Rectal smooth muscle tissue (tissue), 1 donor: ENCODE measurements around the gene NUMB.

Experiments used
- H3K27ac ChIP-seq: one replicate; pipeline ENCODE4 v1.7.0; 2013; ENCODE audit warnings: low read depth, low read length, inconsistent platforms
- H3K27me3 ChIP-seq: one replicate; pipeline ENCODE4 v1.7.0; 2013; ENCODE audit warnings: low read length; ENCODE audit not compliant: control insufficient read depth, insufficient read depth
- H3K36me3 ChIP-seq: one replicate; pipeline ENCODE4 v1.7.0; 2013; ENCODE audit warnings: low read length; ENCODE audit not compliant: control insufficient read depth, insufficient read depth
- H3K4me1 ChIP-seq: one replicate; pipeline ENCODE4 v1.7.0; 2013; ENCODE audit warnings: low read length; ENCODE audit not compliant: control insufficient read depth, insufficient read depth
- H3K4me3 ChIP-seq: one replicate; pipeline ENCODE4 v1.7.0; 2013; ENCODE audit warnings: low read length
- H3K9ac ChIP-seq: one replicate; pipeline ENCODE4 v1.7.0; 2013; ENCODE audit warnings: low read length

NUMB gene

GRCh38 chr14:73265721-73266046 is 192.7 kb downstream of the NUMB start:
- Histone ChIP-seq H3K4me1 (peaks cover 5% of the 10 kb centered on the region), H3K27ac (no peak overlapping the region), H3K27me3 (no peaks in the 10 kb centered on the region), H3K9ac (no peak overlapping the region), H3K4me3 (no peak overlapping the region), H3K36me3 (no peaks in the 10 kb centered on the region)

- Histone ChIP-seq H3K36me3 (no peaks in the 10 kb centered on the region), H3K27ac (no peak overlapping the region)
These were observed 193.2 kb downstream of the NUMB start for GRCh38 chr14:73264885-73265720.

GRCh38 chr14:73264080-73264884 is 194.1 kb downstream of the NUMB start:
- Histone ChIP-seq H3K36me3 (no peaks in the 10 kb centered on the region), H3K4me1 (no peaks in the 10 kb centered on the region), H3K4me3 (no peak overlapping the region), H3K27ac (no peak overlapping the region), H3K27me3 (no peaks in the 10 kb centered on the region), H3K9ac (no peak overlapping the region)

More at GRCh38 chr14:73264885-73265720, 193.2 kb downstream of the NUMB start:
- no peak overlapping the region for H3K4me3 ChIP-seq
- H3K4me1 ChIP-seq, result peaks cover 5% of the 10 kb centered on the region
- H3K9ac ChIP-seq, result no peak overlapping the region
- no peaks in the 10 kb centered on the region for H3K27me3 ChIP-seq

GRCh38 chr14:73263606-73264005 is 194.7 kb downstream of the NUMB start:
- H3K27ac ChIP-seq, result no peak overlapping the region
- no peaks in the 10 kb centered on the region for H3K4me1 ChIP-seq
- H3K4me3 ChIP-seq, result no peak overlapping the region
- no peak overlapping the region for H3K9ac ChIP-seq
- H3K27me3 ChIP-seq, result no peaks in the 10 kb centered on the region
- H3K36me3 ChIP-seq, result no peaks in the 10 kb centered on the region

- H3K27ac ChIP-seq, result no peak overlapping the region
- H3K4me1 ChIP-seq, result no peaks in the 10 kb centered on the region
- no peak overlapping the region for H3K9ac ChIP-seq
- no peak overlapping the region for H3K4me3 ChIP-seq
- H3K27me3 ChIP-seq, result no peaks in the 10 kb centered on the region
- no peaks in the 10 kb centered on the region for H3K36me3 ChIP-seq
These were observed 195.7 kb downstream of the NUMB start for GRCh38 chr14:73262427-73263183.

- H3K27ac ChIP-seq, result no peak overlapping the region
- H3K27me3 ChIP-seq, result no peaks in the 10 kb centered on the region
- no peaks in the 10 kb centered on the region for H3K4me1 ChIP-seq
- no peaks in the 10 kb centered on the region for H3K36me3 ChIP-seq
- H3K4me3 ChIP-seq, result no peak overlapping the region
- H3K9ac ChIP-seq, result no peak overlapping the region
These were observed 196.6 kb downstream of the NUMB start for GRCh38 chr14:73261520-73262426.

GRCh38 chr14:73261075-73261474 is 197.3 kb downstream of the NUMB start:
- Histone ChIP-seq H3K27me3 (no peaks in the 10 kb centered on the region), H3K4me1 (no peaks in the 10 kb centered on the region), H3K4me3 (no peak overlapping the region), H3K9ac (no peak overlapping the region), H3K27ac (no peak overlapping the region), H3K36me3 (no peaks in the 10 kb centered on the region)

- H3K27me3 ChIP-seq, result no peaks in the 10 kb centered on the region
- no peaks in the 10 kb centered on the region for H3K4me1 ChIP-seq
- no peaks in the 10 kb centered on the region for H3K36me3 ChIP-seq
- no peak overlapping the region for H3K4me3 ChIP-seq
- H3K27ac ChIP-seq, result no peak overlapping the region
- H3K9ac ChIP-seq, result no peak overlapping the region
These were observed 197.8 kb downstream of the NUMB start for GRCh38 chr14:73260574-73260973.

GRCh38 chr14:73259837-73260236 is 198.5 kb downstream of the NUMB start:
- Histone ChIP-seq H3K4me3 (no peak overlapping the region), H3K4me1 (no peaks in the 10 kb centered on the region), H3K36me3 (no peaks in the 10 kb centered on the region), H3K27me3 (no peaks in the 10 kb centered on the region), H3K9ac (no peak overlapping the region), H3K27ac (no peak overlapping the region)

GRCh38 chr14:73258845-73259611 is 199.3 kb downstream of the NUMB start:
- H3K36me3 ChIP-seq, result no peaks in the 10 kb centered on the region
- H3K27ac ChIP-seq, result no peak overlapping the region
- no peaks in the 10 kb centered on the region for H3K27me3 ChIP-seq
- no peaks in the 10 kb centered on the region for H3K4me1 ChIP-seq
- H3K9ac ChIP-seq, result no peak overlapping the region
- H3K4me3 ChIP-seq, result no peak overlapping the region

GRCh38 chr14:73258076-73258475 is 200.3 kb downstream of the NUMB start:
- H3K4me3 ChIP-seq, result no peak overlapping the region
- no peaks in the 10 kb centered on the region for H3K27me3 ChIP-seq
- H3K36me3 ChIP-seq, result no peaks in the 10 kb centered on the region
- H3K27ac ChIP-seq, result no peak overlapping the region
- H3K4me1 ChIP-seq, result no peaks in the 10 kb centered on the region
- H3K9ac ChIP-seq, result no peak overlapping the region
